M059J (cell line): ENCODE results near the gene CCDC3. TPM values are rescaled to one million over a fixed set of nuclear protein-coding genes. Genes with fewer than 3 reads are reported as not detected.

Experiments
- DNase-seq: peaks from one replicate; pipeline ENCODE4 v3.0.0-alpha.2; 2012; ENCODE audit warnings: low read depth
- total RNA-seq: library from RNA; depleted of rRNA; stranded (reverse); fragments of >200 nt; shearing (Covaris generic); gene quantifications from 2 replicates; pipeline ENCODE4 v1.2.3, GENCODE V29; 2014

CCDC3 gene
- total RNA-seq, 1 experiment from 2014 or later, result 2.0 TPM

DNA sequence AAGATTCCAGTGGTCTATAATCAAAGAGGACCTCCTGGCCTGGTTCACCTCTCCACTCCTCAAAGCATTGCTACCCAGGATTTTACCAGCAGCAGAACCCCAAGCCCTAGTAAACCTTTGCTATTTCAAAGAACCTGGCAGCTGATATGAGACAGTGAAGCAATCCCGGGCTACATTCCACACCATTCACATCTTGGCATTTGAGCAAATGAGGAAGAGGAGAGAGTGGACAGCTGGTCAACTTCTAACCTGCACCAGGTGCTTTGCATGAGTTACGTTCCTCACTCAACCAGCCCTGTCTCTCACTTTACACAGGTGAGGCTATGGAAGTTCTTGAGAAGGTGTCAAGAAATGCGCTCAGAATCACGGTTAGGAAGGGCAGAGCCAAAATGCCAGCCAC lies 1.1 kb downstream of the CCDC3 start:
- DNase-seq, result no peak

DNA sequence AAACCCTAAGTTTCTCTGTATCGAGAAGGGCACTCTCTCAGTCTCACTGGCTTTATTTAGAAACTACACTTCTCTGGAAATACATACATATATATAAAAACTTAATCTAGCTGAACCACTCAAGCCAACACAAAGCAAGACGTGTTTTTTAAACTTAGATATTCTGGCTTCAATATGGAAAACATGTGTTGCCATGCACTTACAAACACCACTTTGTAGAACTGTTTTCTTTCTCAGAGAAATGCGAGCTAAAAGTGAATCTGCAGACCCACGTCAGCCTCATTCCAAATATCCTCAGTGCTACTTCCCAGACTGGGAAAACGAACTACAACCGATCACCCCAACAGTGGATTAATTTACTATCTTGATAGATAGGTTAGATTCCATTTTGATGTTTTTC lies 1.7 kb downstream of the CCDC3 start:
- no peak for DNase-seq

DNA sequence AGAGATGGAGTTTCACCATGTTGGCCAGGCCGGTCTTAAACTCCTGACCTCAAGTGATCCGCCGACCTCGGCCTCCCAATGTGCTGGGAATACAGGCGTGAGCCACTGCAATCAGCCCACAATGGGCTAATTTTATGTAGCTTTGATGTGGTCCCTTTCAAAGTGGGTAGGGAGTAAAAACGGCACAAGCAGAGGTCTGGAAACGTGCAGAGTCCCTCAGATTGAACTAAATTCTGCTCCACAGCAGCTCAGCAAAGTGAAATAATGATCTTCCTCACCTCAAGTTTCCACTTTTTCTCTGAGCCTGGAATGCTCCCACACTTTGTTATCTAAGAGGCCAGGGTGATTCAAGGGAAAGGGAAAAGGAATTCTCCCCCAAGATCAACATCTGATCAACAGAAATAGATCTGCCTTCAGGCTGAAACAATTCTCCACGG lies 6.1 kb downstream of the CCDC3 start:
- DNase-seq, result no peak

DNA sequence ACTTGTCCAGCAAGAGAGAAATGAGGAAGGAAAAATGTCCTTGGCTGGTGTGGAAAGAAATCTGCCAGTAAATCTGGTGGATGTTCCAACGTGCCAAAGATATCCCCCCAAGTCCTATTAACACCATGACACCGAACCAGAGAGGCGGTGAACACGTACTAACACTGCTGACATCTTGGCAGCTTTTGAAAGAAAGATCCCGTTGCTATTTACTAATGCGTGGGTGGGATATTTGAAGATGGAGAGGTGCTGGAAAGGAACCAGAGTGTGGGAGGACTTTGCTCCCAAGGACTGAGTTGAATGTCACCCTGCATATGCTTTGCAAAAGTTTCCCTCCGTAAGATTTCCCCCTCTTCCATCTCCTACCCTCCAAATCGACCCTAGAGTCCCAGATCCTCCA lies 7.9 kb downstream of the CCDC3 start:
- no peak for DNase-seq

DNA sequence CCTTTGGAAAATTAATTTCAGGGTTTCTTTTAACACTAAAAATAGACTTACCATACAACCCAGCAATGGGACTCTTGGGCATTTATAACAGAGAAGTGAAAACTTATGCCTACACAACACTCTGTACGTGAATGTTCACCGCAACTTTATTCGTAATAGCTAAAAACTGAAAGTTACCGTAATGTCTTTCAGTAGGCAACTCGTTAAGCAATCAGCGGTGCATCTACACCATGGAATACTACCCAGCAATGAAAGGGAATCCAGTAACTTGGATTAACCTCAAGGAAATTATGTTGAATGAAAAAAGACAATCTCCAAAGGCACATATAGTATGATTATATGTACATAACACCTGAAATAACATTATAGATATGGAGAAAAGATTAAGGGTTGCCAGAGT lies 16.2 kb downstream of the CCDC3 start:
- no peak for DNase-seq

DNA sequence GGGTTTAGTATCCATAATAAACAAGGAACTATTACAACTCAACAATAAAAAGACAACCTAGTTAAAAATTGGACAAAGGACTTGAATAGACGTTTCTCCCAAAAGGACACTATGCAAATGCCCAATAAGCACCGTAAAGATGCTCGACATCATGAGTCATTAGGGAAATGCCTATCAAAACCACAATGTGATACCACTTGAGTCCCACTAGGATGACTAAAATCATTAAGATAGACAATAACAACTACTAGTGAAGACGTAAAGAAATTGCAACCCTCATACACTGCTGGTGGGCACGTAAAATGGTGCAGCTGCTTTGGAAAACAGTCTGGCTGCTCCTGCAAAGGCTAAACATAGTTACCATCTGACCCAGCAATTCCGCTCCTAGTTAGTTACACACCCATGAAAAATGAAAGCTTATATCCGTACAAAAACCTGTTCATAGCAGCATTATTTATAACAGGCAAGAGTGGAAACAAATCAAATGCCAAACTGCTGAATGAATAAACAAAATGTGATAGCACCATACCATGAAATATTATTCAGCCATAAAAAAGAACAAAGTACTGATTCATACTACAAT lies 17.3 kb downstream of the CCDC3 start:
- DNase-seq, result peak; percentile 80

DNA sequence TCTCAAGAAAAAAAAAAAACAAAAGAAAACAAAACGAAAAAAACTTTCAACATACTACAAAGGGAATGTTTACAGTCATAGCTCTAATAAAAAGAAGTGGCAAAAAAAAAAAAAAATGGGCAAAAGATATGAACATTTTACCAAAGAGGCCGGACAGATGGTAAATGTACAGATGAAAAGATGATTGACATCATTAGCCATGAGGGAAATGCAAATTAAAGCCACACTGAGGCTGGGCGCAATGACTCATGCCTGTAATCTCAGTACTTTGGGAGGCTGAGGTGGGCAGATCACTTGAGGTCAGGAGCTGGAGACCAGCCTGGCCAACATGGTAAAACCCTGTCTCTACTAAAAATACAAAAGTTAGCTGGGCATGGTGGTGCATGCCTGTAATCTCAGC lies 17.9 kb downstream of the CCDC3 start:
- DNase-seq, result peak; percentile 70

DNA sequence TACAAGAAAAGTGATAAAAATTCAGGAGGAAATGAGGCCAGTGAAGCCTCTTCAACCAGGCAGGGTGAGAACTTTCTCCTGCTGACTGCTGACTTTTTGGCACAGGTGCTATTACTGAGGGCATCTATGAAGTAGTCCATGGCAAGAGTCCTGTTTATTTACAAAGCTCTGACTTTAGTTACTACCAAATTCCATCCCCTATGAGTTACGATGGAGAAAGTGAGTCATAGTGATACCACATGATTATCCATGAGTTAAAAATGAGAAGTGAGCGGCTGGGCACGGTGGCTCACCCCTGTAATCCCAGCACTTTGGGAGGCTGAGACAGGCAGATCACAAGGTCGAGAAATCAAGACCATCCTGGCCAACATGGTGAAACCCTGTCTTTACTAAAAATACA lies 19.9 kb downstream of the CCDC3 start:
- DNase-seq, result peak; percentile 90

DNA sequence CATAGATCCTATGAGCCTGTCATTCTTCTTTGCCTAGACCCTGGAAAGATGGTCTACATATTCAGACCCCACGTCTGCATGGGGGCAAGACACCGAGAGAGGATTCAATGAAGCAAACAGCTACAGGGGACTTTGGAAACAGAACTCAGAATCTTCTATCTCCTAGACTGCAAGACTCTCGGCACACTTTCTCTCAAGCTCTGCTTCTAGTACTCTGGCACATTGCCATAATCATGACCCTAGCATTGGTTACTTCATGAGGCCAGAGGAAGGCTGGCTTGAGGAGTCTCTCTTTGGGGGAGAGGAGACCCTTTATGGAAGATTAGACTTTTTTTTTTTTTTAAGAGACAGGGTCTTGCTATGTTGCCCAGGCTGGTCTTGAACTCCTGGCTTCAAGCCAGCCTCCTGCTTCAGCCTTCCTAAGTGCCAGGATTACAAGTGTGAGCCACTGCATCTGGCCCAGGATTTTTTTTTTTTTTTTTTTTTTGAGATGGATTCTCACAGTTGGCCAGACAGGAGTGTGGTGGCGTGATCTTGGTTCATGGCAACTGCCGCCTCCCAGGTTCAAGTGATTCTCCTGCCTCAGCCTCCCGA lies 20.7 kb downstream of the CCDC3 start:
- no peak for DNase-seq

DNA sequence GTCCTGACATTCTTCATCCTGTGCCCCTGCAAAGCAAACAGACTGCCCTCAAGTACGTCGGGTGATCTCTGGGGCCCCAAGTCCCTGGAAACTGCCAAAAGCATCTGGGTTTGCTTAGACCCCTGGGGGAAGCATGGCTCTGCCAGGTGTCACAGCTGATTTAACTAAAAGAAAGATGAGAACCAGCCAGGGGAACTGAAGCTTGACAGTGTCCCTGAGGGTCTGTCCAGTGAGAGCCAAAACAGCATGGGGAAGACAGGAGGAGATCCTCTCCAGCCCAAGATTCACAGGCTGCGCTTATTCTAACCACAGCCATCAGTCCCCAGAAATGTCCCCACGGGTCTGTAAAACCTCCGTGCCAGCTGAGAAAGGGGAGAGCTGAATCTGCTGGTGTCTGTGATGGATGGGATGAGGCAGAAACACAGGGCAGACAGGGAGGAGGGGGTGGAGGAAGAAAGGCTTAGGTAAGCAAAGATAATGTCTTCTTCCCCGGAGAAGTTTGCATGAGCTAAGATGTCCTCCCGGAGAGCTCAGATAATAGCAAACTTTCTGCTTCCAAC lies 21.3 kb downstream of the CCDC3 start:
- no peak for DNase-seq

DNA sequence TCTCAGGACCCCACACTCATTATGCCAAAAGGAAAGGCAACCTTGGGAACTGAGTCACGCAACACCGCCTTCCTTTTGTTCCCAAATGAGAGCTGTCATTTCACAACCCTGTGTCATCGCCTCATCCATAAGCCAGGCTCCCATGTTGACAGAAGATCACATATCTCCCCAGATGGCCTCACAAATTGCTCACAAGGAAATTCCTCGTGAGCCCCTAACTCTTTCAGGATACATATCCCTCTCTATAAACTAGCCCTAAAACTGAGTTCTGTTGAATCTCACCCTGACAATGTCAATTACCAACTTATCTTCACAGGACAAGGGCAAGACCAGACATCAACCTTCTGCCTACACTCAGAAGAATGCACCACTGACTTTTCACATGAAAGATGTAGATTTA lies 22.6 kb downstream of the CCDC3 start:
- DNase-seq, result no peak

DNA sequence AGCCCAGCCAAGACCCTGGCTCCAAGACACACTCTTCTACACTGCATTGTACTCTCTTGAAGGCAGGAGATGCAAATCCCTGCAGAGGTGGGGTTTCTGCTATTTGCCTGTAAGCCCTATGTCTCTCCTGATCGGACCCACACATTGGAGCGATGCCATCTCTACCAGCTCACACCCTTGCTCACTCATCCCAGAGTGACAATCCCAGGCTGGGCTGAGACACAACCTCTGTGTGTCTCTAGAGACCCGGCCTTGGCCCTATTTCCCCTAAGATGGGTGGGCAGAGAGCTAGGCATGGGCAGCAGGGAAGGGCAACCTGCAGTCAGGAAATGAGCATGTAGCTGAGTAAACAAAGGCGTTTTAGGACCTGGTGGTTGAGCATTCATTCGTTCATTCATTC lies 25.6 kb downstream of the CCDC3 start:
- no peak for DNase-seq

DNA sequence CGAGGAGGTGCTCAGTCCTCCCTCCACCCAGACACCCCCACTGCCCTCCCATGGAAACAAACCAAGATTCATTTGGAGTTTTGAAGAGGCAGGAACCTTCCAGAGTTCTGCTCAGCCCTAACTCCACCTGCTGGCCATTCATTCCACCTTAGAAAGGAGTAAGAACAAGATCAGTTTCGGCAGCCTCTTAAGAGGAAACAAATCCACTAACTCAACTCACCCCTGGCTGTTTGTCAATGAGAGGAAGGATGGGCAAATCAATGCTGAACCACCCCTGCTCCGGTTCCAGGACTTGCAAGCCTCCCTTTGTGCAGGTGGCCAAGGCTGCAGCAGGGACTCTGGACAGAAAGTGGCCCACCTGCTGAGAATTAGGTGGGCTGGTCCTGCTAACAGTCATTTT lies 26.2 kb downstream of the CCDC3 start:
- no peak for DNase-seq

DNA sequence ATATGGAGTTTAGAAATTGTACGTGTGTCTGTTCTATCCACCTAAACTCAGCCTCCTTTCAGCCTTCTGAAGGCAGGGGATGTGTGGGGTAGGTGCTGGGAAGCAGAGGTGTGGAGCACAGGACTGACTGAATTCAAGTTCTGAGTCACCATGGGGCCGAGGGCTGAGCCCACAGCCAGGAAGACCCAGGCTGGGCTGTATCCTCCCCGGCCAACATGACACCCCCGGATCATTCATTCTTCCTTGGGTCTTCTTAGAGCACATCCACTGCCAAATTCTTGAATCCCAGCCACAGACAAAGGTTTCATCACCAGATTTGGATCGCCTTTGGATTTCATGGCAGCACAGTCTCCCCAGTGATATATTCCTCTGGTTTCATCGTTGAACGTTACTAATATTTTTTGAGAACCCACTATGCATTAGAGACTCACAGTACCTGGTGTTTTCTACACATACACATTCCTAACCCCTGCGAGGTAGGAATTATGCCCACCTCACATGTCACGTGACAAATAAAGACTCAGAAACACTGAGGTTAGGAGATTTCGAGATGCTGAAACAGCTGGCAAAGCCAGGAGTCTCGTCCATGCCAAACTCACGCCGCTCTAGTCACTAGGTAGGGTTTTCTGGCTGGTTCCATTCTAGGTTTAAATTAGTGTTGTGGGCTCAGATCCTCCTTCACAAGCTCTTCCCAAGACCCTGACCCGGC lies 26.9 kb downstream of the CCDC3 start:
- no peak for DNase-seq

DNA sequence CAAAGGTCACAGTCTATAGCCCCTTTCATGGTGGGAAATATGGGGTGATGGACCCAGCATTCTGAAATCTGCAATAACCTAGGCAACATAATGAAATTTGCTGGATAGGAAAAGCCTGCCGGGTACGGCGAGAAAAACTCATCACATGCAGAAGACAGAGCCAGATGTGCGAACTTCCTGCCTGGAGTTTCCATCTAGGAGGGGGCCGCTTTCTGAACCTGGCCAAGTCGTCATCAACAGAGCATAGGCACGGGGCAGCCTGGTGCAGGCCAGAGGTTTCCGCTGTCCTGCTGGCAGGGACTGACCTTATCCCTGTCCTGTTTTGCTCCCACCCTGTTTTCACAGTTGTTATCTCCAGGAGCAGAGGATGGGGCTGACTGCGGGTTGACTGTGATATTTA lies 27.4 kb downstream of the CCDC3 start:
- no peak for DNase-seq

DNA sequence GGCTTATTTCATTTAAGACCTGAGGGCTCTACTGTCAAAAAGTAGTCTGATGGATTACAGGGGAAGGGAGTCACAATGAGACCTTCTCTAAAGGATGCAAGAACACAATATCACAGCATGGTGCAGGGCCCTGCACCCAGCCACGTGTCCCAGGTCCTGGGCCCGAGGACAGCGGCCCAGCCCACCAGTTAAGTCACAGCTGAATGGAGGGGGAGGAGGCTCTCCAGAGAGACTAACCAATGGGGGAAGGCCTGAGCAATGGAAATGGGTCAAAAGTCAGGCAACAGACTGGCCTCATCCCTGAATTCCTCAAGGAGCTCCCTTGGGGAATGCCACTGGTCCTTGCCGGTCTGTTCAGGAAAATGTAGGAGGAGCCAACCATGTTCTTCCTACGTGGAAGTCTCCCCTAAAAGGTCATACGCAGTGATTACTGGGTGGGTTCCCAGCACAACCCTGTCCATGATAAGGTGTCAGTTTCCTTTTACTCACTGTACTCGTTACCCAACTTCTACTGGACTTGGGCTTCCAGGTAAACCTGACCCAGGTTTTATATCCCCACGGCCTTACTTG lies 28.3 kb downstream of the CCDC3 start:
- no peak for DNase-seq

DNA sequence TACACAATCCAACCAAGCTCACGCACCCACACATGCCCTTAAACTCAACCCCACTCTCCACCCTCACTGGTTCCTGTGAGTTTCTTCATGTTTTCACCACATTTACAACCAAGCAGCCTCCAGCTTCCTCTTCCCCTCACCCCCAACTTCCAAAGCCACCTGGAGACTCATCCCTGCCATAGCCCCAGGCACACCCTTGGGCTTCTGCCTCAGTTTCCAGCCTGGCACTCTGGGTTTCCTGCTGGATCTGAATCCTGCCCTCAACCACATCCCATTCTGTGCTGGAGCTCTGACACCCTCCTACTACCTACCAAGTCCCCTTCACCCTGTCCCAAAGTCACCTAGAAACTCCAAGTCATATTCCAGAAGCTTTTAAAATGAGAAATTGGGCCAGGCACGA lies 29.4 kb downstream of the CCDC3 start:
- DNase-seq, result no peak

DNA sequence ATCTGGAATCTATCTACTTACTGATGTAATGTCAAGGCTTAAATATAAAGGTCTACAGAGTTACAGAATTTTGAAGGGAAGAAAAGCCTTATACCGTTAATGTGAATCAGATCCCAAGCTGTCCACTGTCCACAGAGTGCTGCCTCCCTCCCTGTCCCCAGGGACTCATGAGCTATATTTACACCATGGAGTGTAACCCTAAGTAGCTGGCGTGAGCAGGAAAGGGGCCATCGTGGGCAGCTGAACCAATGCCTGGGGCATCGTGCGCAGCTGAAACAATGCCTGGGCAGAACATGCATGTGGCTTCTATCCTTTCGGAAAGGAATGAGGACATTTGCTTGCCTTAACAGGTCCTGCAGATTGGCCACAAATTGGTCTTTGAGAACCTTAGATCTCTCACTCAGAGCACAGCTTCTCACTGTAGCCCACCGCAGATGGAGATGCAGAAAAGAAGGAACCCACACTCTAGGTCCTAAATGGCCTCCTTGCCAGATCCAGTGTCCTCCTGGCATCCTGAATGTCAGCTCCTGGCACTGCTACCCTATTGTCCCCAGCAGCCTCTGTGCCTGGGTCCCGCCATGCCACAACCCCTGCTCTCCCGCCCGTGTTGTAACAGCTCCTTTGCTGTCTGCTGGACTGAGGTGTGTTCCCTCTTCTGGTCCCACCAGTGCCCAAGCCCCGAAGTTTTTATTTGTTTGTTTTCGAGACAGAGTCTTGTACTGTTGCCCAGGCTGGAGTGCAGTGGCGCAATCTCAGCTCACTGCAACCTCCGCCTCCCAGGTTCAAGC lies 30.3 kb downstream of the CCDC3 start:
- DNase-seq, result no peak

DNA sequence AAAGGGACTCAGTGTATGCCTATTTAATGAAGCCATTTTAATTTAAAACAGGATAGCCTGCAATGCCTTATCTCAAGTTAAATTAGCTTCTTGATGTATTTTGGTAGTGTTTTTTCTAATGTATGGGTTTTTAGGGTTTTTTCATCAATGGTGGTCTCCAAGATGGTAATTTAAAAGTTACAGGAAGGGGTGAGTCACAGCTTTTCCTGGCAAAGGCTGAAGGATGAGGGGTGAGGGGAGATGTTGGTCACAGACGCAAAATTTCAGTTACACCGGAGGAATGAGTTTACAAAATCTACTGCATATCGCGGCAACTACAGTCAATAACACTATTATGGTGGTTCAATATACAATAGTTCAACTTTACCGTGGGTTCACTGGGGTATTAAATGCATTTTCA lies 31.6 kb downstream of the CCDC3 start:
- no peak for DNase-seq

DNA sequence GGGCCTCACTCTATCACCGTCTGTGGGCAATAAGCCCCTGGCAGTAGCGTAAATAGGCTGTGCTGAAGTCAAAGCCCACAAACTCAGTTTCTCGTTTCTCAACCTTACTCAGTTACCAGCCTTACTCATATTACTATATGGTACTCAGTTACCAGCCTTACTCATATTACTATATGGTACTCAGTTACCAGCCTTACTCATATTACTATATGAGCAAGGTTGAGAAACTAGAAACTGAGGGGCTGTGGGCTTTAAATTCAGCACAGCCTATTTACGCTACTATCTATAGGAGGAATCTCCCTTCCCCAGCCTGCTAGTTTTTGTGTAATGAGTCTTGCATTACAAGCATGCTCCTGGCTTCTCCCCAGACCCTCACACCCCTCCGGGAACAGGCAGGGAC lies 35.4 kb downstream of the CCDC3 start:
- DNase-seq, result no peak

DNA sequence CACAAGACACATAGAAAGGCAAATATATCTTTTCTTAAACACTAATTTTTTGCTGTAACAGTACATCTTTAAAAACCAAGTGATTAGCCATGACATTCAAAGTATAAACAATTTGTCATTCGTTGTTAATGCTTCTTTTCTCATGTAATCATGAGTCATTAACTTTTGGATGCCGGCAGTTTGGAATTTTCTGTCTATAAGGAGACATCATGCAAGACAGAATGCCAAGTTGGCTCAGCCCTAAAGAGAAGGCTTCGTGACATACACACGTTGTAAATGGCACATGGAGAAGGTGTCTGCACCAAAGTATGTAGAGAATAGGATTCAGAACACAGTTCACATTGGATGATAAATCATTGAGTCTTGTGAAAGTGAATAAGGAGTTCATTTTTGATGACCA lies 35.9 kb downstream of the CCDC3 start:
- DNase-seq, result peak; percentile 53

DNA sequence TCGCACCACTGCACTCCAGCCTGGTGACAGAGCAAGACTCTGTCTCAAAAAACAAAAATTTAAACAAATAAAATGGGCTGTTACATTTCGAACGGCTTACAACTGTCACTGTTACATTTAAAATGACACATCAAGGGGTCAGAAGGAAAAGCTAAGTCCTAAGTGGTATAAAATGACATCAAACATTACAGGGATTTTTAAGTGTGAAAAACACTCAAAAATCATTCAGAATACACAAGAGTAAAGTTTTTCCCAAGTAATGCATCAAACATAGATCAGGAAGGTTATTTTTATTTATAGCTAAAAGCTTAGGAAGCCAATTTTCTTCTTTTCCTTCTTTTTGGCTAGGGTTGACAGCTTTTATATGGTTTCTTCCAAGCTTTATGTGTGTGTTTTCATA lies 39.0 kb downstream of the CCDC3 start:
- no peak for DNase-seq
